Endothelial cell of umbilical vein (primary cell): ENCODE data around the gene NOL6.
A peak's percentile ranks its signal among the peaks of the same experiment; 100 is the strongest.

Experiments
- CTCF ChIP-seq, 2 donors: IDR thresholded peaks; 1 replicate in 1 of 2; 2 replicates in 1 of 2; pipeline ENCODE4 v1.5.1; 2011; ENCODE audit warnings: low read length in 2 of 2, mild to moderate bottlenecking in 2 of 2, moderate library complexity in 2 of 2, control low read depth in 1 of 2, inconsistent platforms in 1 of 2, low read depth in 1 of 2; ENCODE audit not compliant: insufficient read depth in 1 of 2; ENCODE audit errors: extremely low read depth in 1 of 2
- EZH2 ChIP-seq: IDR thresholded peaks from 2 replicates; pipeline ENCODE4 v1.6.1; 2012; ENCODE audit warnings: borderline replicate concordance, low read depth, mild to moderate bottlenecking, moderate library complexity, low read length, inconsistent platforms; ENCODE audit not compliant: severe bottlenecking
- POLR2A ChIP-seq: IDR thresholded peaks from 2 replicates; pipeline ENCODE4 v1.6.1; 2012; ENCODE audit warnings: low read depth, mild to moderate bottlenecking, control low read depth, low read length
- POLR2AphosphoS5 ChIP-seq: IDR thresholded peaks from 2 replicates; pipeline ENCODE4 v1.6.1; 2012; ENCODE audit warnings: low read depth, mild to moderate bottlenecking, control low read depth, low read length, moderate library complexity; ENCODE audit not compliant: insufficient read depth

- no peak for TF ChIP-seq EZH2
- TF ChIP-seq CTCF (IDR thresholded peaks at IDR 0.05; ENCODE audit: extremely low read depth in 1 of 2, insufficient read depth in 1 of 2, low read depth in 1 of 2, low read length in 2 of 2), result no peak
- TF ChIP-seq POLR2AphosphoS5, result peak; percentile 86
- peak; percentile 94 for TF ChIP-seq POLR2A
Observed at GRCh38 chr9:33473643-33474352, at the start of gene NOL6.
